Liver (tissue), 9 donors: ENCODE data around the gene PAAF1. TPM values are rescaled to one million over a fixed set of nuclear protein-coding genes. Genes with fewer than 3 reads are reported as not detected.

Experiments
- DNase-seq: peaks from one replicate; pipeline ENCODE4 v3.0.0-alpha.2; 2017; ENCODE audit warnings: low spot score
- H3K27ac ChIP-seq, 2 donors: one replicate each; pipeline ENCODE4 v1.7.0; 2013; ENCODE audit warnings: inconsistent platforms in 2 of 2, low read length in 2 of 2, control low read depth in 1 of 2, low read depth in 1 of 2, mild to moderate bottlenecking in 1 of 2
- H3K27me3 ChIP-seq, 4 donors: one replicate each; pipeline versions ENCODE4 v1.6.1 to v1.7.0; 2013; ENCODE audit warnings: low read length in 3 of 4, inconsistent platforms in 1 of 4, mild to moderate bottlenecking in 1 of 4, moderate library complexity in 1 of 4; ENCODE audit not compliant: control insufficient read depth in 4 of 4, insufficient read depth in 4 of 4
- H3K36me3 ChIP-seq, 4 donors: one replicate each; pipeline versions ENCODE4 v1.6.1 to v1.7.0; 2013; ENCODE audit warnings: low read length in 3 of 4, mild to moderate bottlenecking in 3 of 4, low read depth in 1 of 4, moderate library complexity in 1 of 4; ENCODE audit not compliant: control insufficient read depth in 4 of 4, insufficient read depth in 3 of 4
- H3K4me1 ChIP-seq, 4 donors: one replicate each; pipeline versions ENCODE4 v1.6.1 to v1.7.0; 2013; ENCODE audit warnings: low read length in 3 of 4, mild to moderate bottlenecking in 3 of 4, moderate library complexity in 1 of 4; ENCODE audit not compliant: control insufficient read depth in 4 of 4, insufficient read depth in 4 of 4
- H3K4me3 ChIP-seq, 3 donors: one replicate each; pipeline versions ENCODE4 v1.6.1 to v1.7.0; 2013; ENCODE audit warnings: low read length in 3 of 3, control low read depth in 1 of 3, low read depth in 1 of 3, mild to moderate bottlenecking in 1 of 3
- H3K9ac ChIP-seq, 2 donors: one replicate each; pipeline ENCODE4 v1.7.0; 2013; ENCODE audit warnings: low read length in 2 of 2, mild to moderate bottlenecking in 2 of 2, moderate library complexity in 2 of 2, control low read depth in 1 of 2, low read depth in 1 of 2
- H3K9me3 ChIP-seq, 4 donors: one replicate each; pipeline versions ENCODE4 v1.6.1 to v1.7.0; 2013; ENCODE audit warnings: low read length in 3 of 4; ENCODE audit not compliant: control insufficient read depth in 4 of 4
- ATF3 ChIP-seq: IDR thresholded peaks from 2 replicates; pipeline ENCODE4 v1.6.1; 2016; ENCODE audit warnings: antibody characterized with exemption
- CTCF ChIP-seq: fragments of 150-350 bp; IDR thresholded peaks from 2 replicates; pipeline ENCODE4 v1.5.1; 2017; ENCODE audit warnings: improper control_type of control experiment, low read depth, low read length; ENCODE audit not compliant: missing input control
- EGR1 ChIP-seq, 2 donors: IDR thresholded peaks; 2 replicates each; pipeline ENCODE4 v1.6.1; 2016 to 2018; ENCODE audit warnings: antibody characterized with exemption in 2 of 2, low read depth in 2 of 2
- FOXA1 ChIP-seq: IDR thresholded peaks from 2 replicates; pipeline ENCODE4 v1.6.1; 2016; ENCODE audit warnings: antibody characterized with exemption
- FOXA2 ChIP-seq: IDR thresholded peaks from 2 replicates; pipeline ENCODE4 v1.6.1; 2016; ENCODE audit warnings: antibody characterized with exemption
- GABPA ChIP-seq, 2 donors: IDR thresholded peaks in 1 of 2; conservative IDR thresholded peaks in 1 of 2; 2 replicates each; pipeline ENCODE4 v1.6.1; 2016; ENCODE audit warnings: antibody characterized with exemption in 2 of 2, mild to moderate bottlenecking in 1 of 2, moderate library complexity in 1 of 2
- HNF4G ChIP-seq: IDR thresholded peaks from 2 replicates; pipeline ENCODE4 v1.6.1; 2016; ENCODE audit warnings: antibody characterized with exemption
- JUND ChIP-seq, 2 donors: IDR thresholded peaks; 2 replicates each; pipeline ENCODE4 v1.6.1; 2016; ENCODE audit warnings: antibody characterized with exemption in 2 of 2
- MAX ChIP-seq: IDR thresholded peaks from 2 replicates; pipeline ENCODE4 v1.6.1; 2016; ENCODE audit warnings: antibody characterized with exemption
- NR2F2 ChIP-seq: IDR thresholded peaks from 2 replicates; pipeline ENCODE4 v1.6.1; 2016; ENCODE audit warnings: antibody characterized with exemption
- REST ChIP-seq: IDR thresholded peaks from 2 replicates; pipeline ENCODE4 v1.6.1; 2016; ENCODE audit warnings: antibody characterized with exemption, mild to moderate bottlenecking
- RXRA ChIP-seq, 2 donors: IDR thresholded peaks; 2 replicates each; pipeline ENCODE4 v1.6.1; 2017 to 2018; ENCODE audit warnings: antibody characterized with exemption in 2 of 2, mild to moderate bottlenecking in 1 of 2
- SP1 ChIP-seq: IDR thresholded peaks from 2 replicates; pipeline ENCODE4 v1.6.1; 2018; ENCODE audit warnings: antibody characterized with exemption, mild to moderate bottlenecking
- TAF1 ChIP-seq: conservative IDR thresholded peaks from 2 replicates; pipeline ENCODE4 v1.6.1; 2016; ENCODE audit warnings: antibody characterized with exemption, mild to moderate bottlenecking
- YY1 ChIP-seq: IDR thresholded peaks from 2 replicates; pipeline ENCODE4 v1.6.1; 2016; ENCODE audit warnings: antibody characterized with exemption, mild to moderate bottlenecking
- ZBTB33 ChIP-seq: IDR thresholded peaks from 2 replicates; pipeline ENCODE4 v1.6.1; 2016; ENCODE audit warnings: antibody characterized with exemption
- WGBS: extraction: QIAGEN DNeasy Blood & Tissue Kit; methylation state at CpG from one replicate; pipeline ENCODE4 v1.1.7; 2013; 5-methylcytosine and 5-hydroxymethylcytosine counted together
- polyA plus RNA-seq, 2 donors: library from polyadenylated mRNA; stranded (reverse) in 1 of 2; unstranded in 1 of 2; fragments of 200-250 nt in 1 of 2; fragments of >200 nt in 1 of 2; fragmentation: Nextera tagmentation in 1 of 2; extraction: Ambion mirVana in 1 of 2; gene quantifications; one replicate each; pipeline versions ENCODE4 v1.2.1 to v1.2.3, GENCODE V29; 2013 to 2015
- total RNA-seq, 2 donors: library from RNA; depleted of rRNA; stranded (reverse); fragments of >200 nt; gene quantifications; one replicate each; pipeline ENCODE4 v1.2.3, GENCODE V29; 2014
- donor health status: healthy.
- donor health status: healthy.
- donor health status: healthy.
- donor health status: healthy.
- donor health status: healthy.

Gene PAAF1
- total and polyA plus RNA-seq, 4 donors = 5.3 to 10.4 (median 8.3) TPM

- no peaks in the 10 kb centered on the region for H3K27me3 ChIP-seq
- no peaks in the 10 kb centered on the region for H3K36me3 ChIP-seq
- TF ChIP-seq NR2F2 (no peak), SP1 (no peak), TAF1 (no peak), YY1 (no peak), ATF3 (no peak), CTCF (no peak), ZBTB33 (no peak), FOXA1 (no peak), FOXA2 (no peak), JUND (IDR thresholded peaks at IDR 0.05) (no peak), RXRA (IDR thresholded peaks at IDR 0.05) (no peak), REST (no peak), MAX (no peak), HNF4G (no peak), GABPA (IDR thresholded peaks at IDR 0.05 in 1 of 2, conservative IDR thresholded peaks at IDR 0.05 in 1 of 2) (no peak), EGR1 (IDR thresholded peaks at IDR 0.05; ENCODE audit: low read depth in 2 of 2) (no peak)
- DNase-seq = no peak
- no peak overlapping the region for H3K27ac ChIP-seq
- no peak overlapping the region for H3K4me3 ChIP-seq
- H3K4me1 ChIP-seq = no peaks in the 10 kb centered on the region
- H3K9ac ChIP-seq = no peak overlapping the region
- 94% methylated on average over 7 of the region's 7 CpGs for WGBS
- no peaks in the 10 kb centered on the region for H3K9me3 ChIP-seq
Observed at GRCh38 chr11:73951797-73952196, 75.0 kb downstream of the PAAF1 start.
